IMR-90 (cell line): ENCODE measurements around the gene MYT1. TPM values are rescaled to one million over a fixed set of nuclear protein-coding genes. Genes with fewer than 3 reads are reported as not detected.
A peak's percentile ranks its signal among the peaks of the same experiment; 100 is the strongest.

Source experiments
- ATAC-seq: fragments of 200-7000 bp; cut with Tn5 transposase; 2 replicates; pipeline ENCODE4 v1.9.1; 2020; ENCODE audit warnings: low read depth, mild to moderate bottlenecking, moderate library complexity
- BruUV-seq: library from RNA; stranded (reverse); fragments of 400-500 nt; replicated peaks from 2 replicates; lab custom pipeline; 2021; lab: Mats Ljungman, UMichigan
- CTCF ChIA-PET: fragments of 300-600 bp; formaldehyde crosslinking; extraction: SDS; loops from one replicate; lab custom pipeline; 2021; ENCODE audit warnings: antibody characterized with exemption; lab: Yijun Ruan, JAX
- POLR2A ChIA-PET: fragments of 300-600 bp; sonication (Branson Sonifier 250); formaldehyde crosslinking; loops from one replicate; lab custom pipeline; 2022; ENCODE audit warnings: antibody characterized with exemption; ENCODE audit not compliant: unreplicated experiment; lab: Charles Lee
- DNase-seq: peaks from one replicate; pipeline ENCODE4 v3.0.0; 2013
- H2AFZ ChIP-seq: replicated peaks from 2 replicates; pipeline ENCODE3; 2013; ENCODE audit warnings: low read length, mild to moderate bottlenecking; ENCODE audit not compliant: poor library complexity
- H2AK5ac ChIP-seq: 2 replicates; pipeline ENCODE4 v1.6.1; 2013; ENCODE audit warnings: low read depth, low read length, inconsistent platforms
- H2AK9ac ChIP-seq: replicated peaks from 2 replicates; pipeline ENCODE3; 2013; ENCODE audit warnings: mild to moderate bottlenecking, low read depth, low read length, moderate library complexity; ENCODE audit not compliant: poor library complexity
- H2BK120ac ChIP-seq: 2 replicates; pipeline ENCODE4 v1.6.1; 2013; ENCODE audit warnings: low read depth, low read length, inconsistent platforms
- H2BK15ac ChIP-seq: 3 replicates; pipeline ENCODE4 v1.6.1; 2013; ENCODE audit warnings: low read depth, low read length, inconsistent platforms
- H2BK20ac ChIP-seq: 2 replicates; pipeline ENCODE4 v1.6.1; 2013; ENCODE audit warnings: low read depth, mild to moderate bottlenecking, inconsistent platforms, low read length, moderate library complexity
- H2BK5ac ChIP-seq: 2 replicates; pipeline ENCODE4 v1.6.1; 2013; ENCODE audit warnings: mild to moderate bottlenecking, low read depth, low read length, inconsistent platforms; ENCODE audit not compliant: poor library complexity, severe bottlenecking
- H3K14ac ChIP-seq: replicated peaks from 2 replicates; pipeline ENCODE4 v1.6.1; 2013; ENCODE audit warnings: low read depth, low read length, inconsistent platforms
- H3K18ac ChIP-seq: 2 replicates; pipeline ENCODE4 v1.6.1; 2013; ENCODE audit warnings: low read depth, low read length, control low read depth
- H3K23ac ChIP-seq: 2 replicates; pipeline ENCODE4 v1.6.1; 2013; ENCODE audit warnings: low read depth, low read length, inconsistent platforms
- H3K27ac ChIP-seq: 2 replicates; pipeline ENCODE4 v1.5.1; 2013; ENCODE audit warnings: mild to moderate bottlenecking, control low read depth, low read length; ENCODE audit not compliant: insufficient read depth
- H3K27me3 ChIP-seq: 2 replicates; pipeline ENCODE4 v1.6.1; 2013; ENCODE audit warnings: low read length; ENCODE audit not compliant: control insufficient read depth, insufficient read depth
- H3K36me3 ChIP-seq: 2 replicates; pipeline ENCODE4 v1.6.1; 2013; ENCODE audit warnings: low read length, mixed read lengths; ENCODE audit not compliant: control insufficient read depth, insufficient read depth
- H3K4ac ChIP-seq: 2 replicates; pipeline ENCODE4 v1.6.1; 2013; ENCODE audit warnings: low read depth, low read length, inconsistent platforms
- H3K4me1 ChIP-seq: 2 replicates; pipeline ENCODE4 v1.6.1; 2013; ENCODE audit warnings: low read length, mixed read lengths; ENCODE audit not compliant: control insufficient read depth, insufficient read depth
- H3K4me2 ChIP-seq: 2 replicates; pipeline ENCODE4 v1.6.1; 2013; ENCODE audit warnings: low read depth, mild to moderate bottlenecking, control low read depth, low read length, moderate library complexity
- H3K4me3 ChIP-seq: 2 replicates; pipeline ENCODE4 v1.5.1; 2013; ENCODE audit warnings: low read depth, mild to moderate bottlenecking, control low read depth, low read length, moderate library complexity; ENCODE audit not compliant: insufficient read depth
- H3K56ac ChIP-seq: 2 replicates; pipeline ENCODE4 v1.6.1; 2013; ENCODE audit warnings: low read length, inconsistent platforms; ENCODE audit not compliant: insufficient read depth; ENCODE audit errors: extremely low read depth
- H3K79me1 ChIP-seq, 2 experiments: 2 replicates each; pipeline ENCODE4 v1.6.1; 2013; ENCODE audit warnings: low read length in 2 of 2, inconsistent platforms in 1 of 2, low read depth in 1 of 2
- H3K9ac ChIP-seq: 2 replicates; pipeline ENCODE4 v1.6.1; 2013; ENCODE audit warnings: low read depth, low read length, control low read depth
- H3K9me1 ChIP-seq: 2 replicates; pipeline ENCODE4 v1.6.1; 2013; ENCODE audit warnings: low read length, inconsistent platforms; ENCODE audit not compliant: insufficient read depth
- H3K9me3 ChIP-seq: 2 replicates; pipeline ENCODE4 v1.6.1; 2013; ENCODE audit warnings: low read length; ENCODE audit not compliant: control insufficient read depth, insufficient read depth
- H4K20me1 ChIP-seq: 2 replicates; pipeline ENCODE4 v1.6.1; 2013; ENCODE audit warnings: low read length, inconsistent platforms; ENCODE audit not compliant: insufficient read depth
- H4K5ac ChIP-seq: 2 replicates; pipeline ENCODE4 v1.6.1; 2013; ENCODE audit warnings: mild to moderate bottlenecking, low read depth, low read length, control low read depth
- H4K8ac ChIP-seq, 2 experiments: 2 replicates each; pipeline ENCODE4 v1.6.1; 2013; ENCODE audit warnings: low read depth in 2 of 2, low read length in 2 of 2, control low read depth in 1 of 2, inconsistent platforms in 1 of 2
- H4K91ac ChIP-seq: 2 replicates; pipeline ENCODE4 v1.6.1; 2013; ENCODE audit warnings: low read depth, low read length, inconsistent platforms; ENCODE audit not compliant: insufficient read depth
- BHLHE40 ChIP-seq: fragments of 150-350 bp; IDR thresholded peaks from 2 replicates; pipeline ENCODE4 v1.6.1; 2016; ENCODE audit warnings: mild to moderate bottlenecking, low read depth, low read length
- CEBPB ChIP-seq: IDR thresholded peaks from 2 replicates; pipeline ENCODE4 v1.6.1; 2012; ENCODE audit warnings: low read depth, low read length, improper control_type of control experiment
- CHD1 ChIP-seq: IDR thresholded peaks from 2 replicates; pipeline ENCODE4 v1.6.1; 2012; ENCODE audit warnings: low read depth, low read length, improper control_type of control experiment
- CTCF ChIP-seq: conservative IDR thresholded peaks from 2 replicates; pipeline ENCODE4 v1.5.1; 2012; ENCODE audit warnings: mild to moderate bottlenecking, low read depth, low read length, improper control_type of control experiment
- ELK1 ChIP-seq: fragments of 150-350 bp; IDR thresholded peaks from 2 replicates; pipeline ENCODE4 v1.6.1; 2016; ENCODE audit warnings: low read depth, mild to moderate bottlenecking, low read length, moderate library complexity, borderline replicate concordance
- FOS ChIP-seq: fragments of 150-350 bp; IDR thresholded peaks from 2 replicates; pipeline ENCODE4 v1.6.1; 2016; ENCODE audit warnings: low read depth, low read length
- MAFK ChIP-seq: IDR thresholded peaks from 2 replicates; pipeline ENCODE4 v1.6.1; 2012; ENCODE audit warnings: low read depth, low read length, improper control_type of control experiment
- MAZ ChIP-seq: IDR thresholded peaks from 2 replicates; pipeline ENCODE4 v1.6.1; 2012; ENCODE audit warnings: low read depth, mild to moderate bottlenecking, low read length, improper control_type of control experiment, moderate library complexity, borderline replicate concordance
- MXI1 ChIP-seq: IDR thresholded peaks from 2 replicates; pipeline ENCODE4 v1.6.1; 2012; ENCODE audit warnings: low read depth, mild to moderate bottlenecking, low read length, moderate library complexity, borderline replicate concordance
- NFE2L2 ChIP-seq: fragments of 150-350 bp; IDR thresholded peaks from 2 replicates; pipeline ENCODE4 v1.6.1; 2016; ENCODE audit warnings: low read depth, mild to moderate bottlenecking, low read length
- POLR2A ChIP-seq: IDR thresholded peaks from 2 replicates; pipeline ENCODE4 v1.6.1; 2012; ENCODE audit warnings: mild to moderate bottlenecking, low read depth, low read length
- RAD21 ChIP-seq: IDR thresholded peaks from 2 replicates; pipeline ENCODE4 v1.6.1; 2012; ENCODE audit warnings: low read length, improper control_type of control experiment
- RCOR1 ChIP-seq: IDR thresholded peaks from 2 replicates; pipeline ENCODE4 v1.6.1; 2012; ENCODE audit warnings: mild to moderate bottlenecking, low read length, improper control_type of control experiment; ENCODE audit not compliant: insufficient replicate concordance
- RFX5 ChIP-seq: IDR thresholded peaks from 2 replicates; pipeline ENCODE4 v1.8.0; 2012; ENCODE audit warnings: low read depth, mild to moderate bottlenecking, low read length, moderate library complexity
- SMC3 ChIP-seq: fragments of 150-350 bp; IDR thresholded peaks from 2 replicates; pipeline ENCODE4 v1.6.1; 2016; ENCODE audit warnings: low read depth, mild to moderate bottlenecking, antibody characterized with exemption, low read length, moderate library complexity
- USF2 ChIP-seq: fragments of 150-350 bp; IDR thresholded peaks from 2 replicates; pipeline ENCODE4 v1.6.1; 2017; ENCODE audit warnings: mild to moderate bottlenecking, antibody characterized with exemption, low read length, low read depth
- WGBS, 2 experiments: methylation state at CpG; one replicate each; pipeline versions ENCODE4 v1.1.5 to v1.1.7; 2013; ENCODE audit warnings: missing lambda C conversion rate in 2 of 2; ENCODE audit not compliant: insufficient read length in 1 of 2; ENCODE audit errors: extremely low coverage in 2 of 2; 5-methylcytosine and 5-hydroxymethylcytosine counted together
- dilution Hi-C: fragments of 300-500 bp; cut with HindIII; formaldehyde crosslinking; loops from one replicate; pipeline ENCODE4 v1.14.3; 2018; ENCODE audit warnings: low sequenced_read_pairs; ENCODE audit not compliant: unreplicated experiment
- in situ Hi-C: fragments of 300-500 bp; cut with MboI; formaldehyde crosslinking; loops from 3 replicates; pipeline ENCODE4 v1.14.3; 2019; ENCODE audit warnings: low sequenced_read_pairs, inconsistent platforms, mixed read lengths
- intact Hi-C: fragments of 100-400 bp; cut with micrococcal nuclease; formaldehyde crosslinking; loops from 2 replicates; pipeline ENCODE4 v1.10.0; 2022
- polyA plus RNA-seq, 3 experiments: library from polyadenylated mRNA; depleted of rRNA; stranded (reverse); fragments of >200 nt; gene quantifications; 2 replicates each; pipeline ENCODE4 v1.2.3, GENCODE V29; 2012; ENCODE audit warnings: low replicate concordance in 1 of 3
- total RNA-seq: library from RNA; depleted of rRNA; stranded (reverse); fragments of >200 nt; gene quantifications from 2 replicates; pipeline ENCODE4 v1.2.3, GENCODE V29; 2012

The MYT1 gene
- total and polyA plus RNA-seq, 2 of the 4 experiments (the other 2 are of a cell fraction) = not detected

- no peak for TF ChIP-seq USF2
- no peak for TF ChIP-seq CEBPB
- no peak for TF ChIP-seq SMC3
- no peak for TF ChIP-seq MXI1
- no peak for TF ChIP-seq BHLHE40
- TF ChIP-seq MAFK = no peak
- TF ChIP-seq ELK1 = no peak
- TF ChIP-seq CHD1 = no peak
- no peak for TF ChIP-seq NFE2L2
- peak; percentile 38 for TF ChIP-seq RAD21
- TF ChIP-seq FOS = no peak
- TF ChIP-seq RFX5 = no peak
- peak; percentile 34 for TF ChIP-seq CTCF
- TF ChIP-seq RCOR1 = no peak
- no peak for TF ChIP-seq POLR2A
- TF ChIP-seq MAZ = no peak
- Histone ChIP-seq H3K9me3 (no peaks in the 10 kb centered on the region), H3K9ac (no peak overlapping the region), H4K20me1 (no peaks in the 10 kb centered on the region), H2AK5ac (no peak overlapping the region), H2BK5ac (no peak overlapping the region), H3K23ac (no peak overlapping the region), H4K8ac (no peak overlapping the region), H3K4me2 (no peak overlapping the region), H4K5ac (no peak overlapping the region), H3K27me3 (peaks cover 12% of the 10 kb centered on the region), H2AFZ (no peak overlapping the region), H3K4me1 (no peaks in the 10 kb centered on the region), H2AK9ac (no peak overlapping the region), H3K27ac (no peak overlapping the region), H3K14ac (no peak overlapping the region), H2BK20ac (no peak overlapping the region), H3K4me3 (no peak overlapping the region), H3K4ac (no peak overlapping the region), H4K91ac (no peak overlapping the region), H2BK15ac (no peak overlapping the region), H2BK120ac (no peak overlapping the region), H3K9me1 (no peaks in the 10 kb centered on the region), H3K79me1 (no peaks in the 10 kb centered on the region), H3K36me3 (no peaks in the 10 kb centered on the region), H3K18ac (no peak overlapping the region), H3K56ac (no peak overlapping the region)
- no peak for DNase-seq
- no TSS peak for BruUV-seq
- intact Hi-C loops (no loop called here), dilution Hi-C loops (no loop called here), in situ Hi-C loops (no loop called here)
- no CpG with 5 or more reads among the region's 8 CpGs for WGBS, 2 experiments
- ChIA-PET POLR2A (no interaction called here), CTCF (no interaction called here)
- peak; percentile 64 for ATAC-seq
These were observed 30.3 kb upstream of the MYT1 start for GRCh38 chr20:64133951-64134407.
